ENCODE data around the gene ERG. TPM values are rescaled to one million over a fixed set of nuclear protein-coding genes. Genes with fewer than 3 reads are reported as not detected.
A peak's percentile ranks its signal among the peaks of the same experiment; 100 is the strongest.

The ERG gene
- total RNA-seq, 3 donors from 2014 or later, result 12.2 to 21.0 (median 14.0) TPM

- no peaks in the 10 kb centered on the region for H3K36me3 ChIP-seq
- no peak overlapping the region for H3K27ac ChIP-seq
- DNase-seq (ENCODE audit: low spot score in 2 of 2), result no peak
- H3K9me3 ChIP-seq, result no peaks in the 10 kb centered on the region
- TF ChIP-seq CTCF (IDR thresholded peaks at IDR 0.05) (no peak), POLR2AphosphoS5 (IDR thresholded peaks at IDR 0.05) (no peak), POLR2A (IDR thresholded peaks at IDR 0.05) (no peak)
- intact Hi-C loops (cut with DNase I; ENCODE audit: low total_unique reads), result no loop called here
- no peaks in the 10 kb centered on the region for H3K27me3 ChIP-seq
- H3K4me3 ChIP-seq, result no peak overlapping the region
- H3K4me1 ChIP-seq, result no peaks in the 10 kb centered on the region
Observed at GRCh38 chr21:38359090-38359489, 139.2 kb downstream of the ERG start.

- Histone ChIP-seq H3K36me3 (no peaks in the 10 kb centered on the region), H3K9me3 (no peaks in the 10 kb centered on the region), H3K4me3 (no peak overlapping the region), H3K27ac (no peak overlapping the region), H3K4me1 (no peaks in the 10 kb centered on the region), H3K27me3 (no peaks in the 10 kb centered on the region)
- DNase-seq (ENCODE audit: low spot score in 2 of 2), result no peak
- TF ChIP-seq POLR2A (IDR thresholded peaks at IDR 0.05) (no peak), CTCF (IDR thresholded peaks at IDR 0.05) (no peak), POLR2AphosphoS5 (IDR thresholded peaks at IDR 0.05) (no peak)
- intact Hi-C loops (cut with DNase I; ENCODE audit: low total_unique reads), result no loop called here
Observed at GRCh38 chr21:38358666-38359065, 139.6 kb downstream of the ERG start.

- no peak overlapping the region for H3K27ac ChIP-seq
- no peak for DNase-seq (ENCODE audit: low spot score in 2 of 2)
- H3K9me3 ChIP-seq, result no peaks in the 10 kb centered on the region
- TF ChIP-seq CTCF (IDR thresholded peaks at IDR 0.05) (no peak), POLR2AphosphoS5 (IDR thresholded peaks at IDR 0.05) (no peak), POLR2A (IDR thresholded peaks at IDR 0.05) (no peak)
- H3K27me3 ChIP-seq, result no peaks in the 10 kb centered on the region
- intact Hi-C loops (cut with DNase I; ENCODE audit: low total_unique reads), result no loop called here
- H3K36me3 ChIP-seq, result no peaks in the 10 kb centered on the region
- no peak overlapping the region for H3K4me3 ChIP-seq
- H3K4me1 ChIP-seq, result no peaks in the 10 kb centered on the region
Observed at GRCh38 chr21:38358098-38358497, 140.2 kb downstream of the ERG start.

GRCh38 chr21:38356883-38357625 lies 141.2 kb downstream of the ERG start:
- Histone ChIP-seq H3K4me3 (no peak overlapping the region), H3K27ac (no peak overlapping the region), H3K27me3 (no peaks in the 10 kb centered on the region), H3K4me1 (peaks cover 0 to 4% of the 10 kb centered on the region in 2 donors), H3K9me3 (no peaks in the 10 kb centered on the region), H3K36me3 (no peaks in the 10 kb centered on the region)
- no peak for DNase-seq (ENCODE audit: low spot score in 2 of 2)
- TF ChIP-seq CTCF (IDR thresholded peaks at IDR 0.05), result no peak
- TF ChIP-seq POLR2A (IDR thresholded peaks at IDR 0.05), result no peak
- TF ChIP-seq POLR2AphosphoS5 (IDR thresholded peaks at IDR 0.05), result no peak
- intact Hi-C loops (cut with DNase I; ENCODE audit: low total_unique reads), result no loop called here

- Histone ChIP-seq H3K27ac (no peak overlapping the region), H3K4me1 (peaks cover 0 to 9% of the 10 kb centered on the region in 2 donors), H3K36me3 (no peaks in the 10 kb centered on the region), H3K9me3 (no peaks in the 10 kb centered on the region), H3K4me3 (no peak overlapping the region), H3K27me3 (no peaks in the 10 kb centered on the region)
- TF ChIP-seq POLR2A (IDR thresholded peaks at IDR 0.05) (no peak), POLR2AphosphoS5 (IDR thresholded peaks at IDR 0.05) (peak in 1 of 3 donors; percentile 9), CTCF (IDR thresholded peaks at IDR 0.05) (peak; percentile 79 to 95 (median 85))
- intact Hi-C loops (cut with DNase I; ENCODE audit: low total_unique reads), result no loop called here
- DNase-seq (ENCODE audit: low spot score in 2 of 2), result peak; percentile 57 to 78
Observed at GRCh38 chr21:38355992-38356781, 142.1 kb downstream of the ERG start.
